Nucleus accumbens (tissue), 56 donors: ENCODE results near the gene SLC26A8.

ENCODE experiments used
- DNase-seq, 56 donors: peaks; one replicate each; lab custom pipeline; 2025; lab: John Stamatoyannopoulos, UW

The SLC26A8 gene

GRCh38 chr6:35896228-35896627 lies 128.2 kb downstream of the SLC26A8 start:
- DNase-seq, result no peak

- DNase-seq, result no peak
Observed at GRCh38 chr6:35895560-35895959, 128.9 kb downstream of the SLC26A8 start.

DNA sequence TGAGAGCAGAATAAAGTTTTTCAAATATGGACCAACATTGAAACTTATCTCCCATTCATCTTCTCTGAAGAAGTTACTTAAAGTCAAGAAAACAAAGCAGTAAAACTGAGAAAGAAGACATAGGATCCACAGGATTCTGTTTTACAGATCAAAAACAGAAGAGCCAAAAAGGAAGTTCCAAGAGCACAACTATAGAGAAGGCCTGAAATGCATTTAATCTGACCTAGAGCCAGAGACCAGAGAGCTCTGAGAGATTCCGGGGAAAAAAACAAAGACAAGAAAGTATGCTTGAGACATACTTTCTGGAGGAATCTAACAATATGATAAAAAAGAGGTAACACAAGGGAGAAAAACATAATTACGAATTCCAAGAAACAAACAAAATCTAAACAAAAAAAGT lies 129.7 kb downstream of the SLC26A8 start:
- no peak for DNase-seq
